Gastrocnemius medialis (tissue), 4 donors: Measurements from ENCODE around the gene METTL26. TPM values are rescaled to one million over a fixed set of nuclear protein-coding genes. Genes with fewer than 3 reads are reported as not detected.
A peak's percentile ranks its signal among the peaks of the same experiment; 100 is the strongest.

Experiments used
- ATAC-seq, 2 donors: fragments of 150-250 bp; one replicate each; pipeline ENCODE4 v1.9.1; 2016
- DNase-seq, 2 donors: peaks; one replicate each; pipeline ENCODE4 v3.0.0-alpha.2; 2019
- H3K27ac ChIP-seq, 4 donors: fragments of 200-600 bp; sonication (generic); 1 replicate in 1 of 4; 2 replicates in 3 of 4; pipeline ENCODE4 v1.5.1; 2016 to 2018; ENCODE audit warnings: mild to moderate bottlenecking in 2 of 4, moderate library complexity in 1 of 4
- H3K27me3 ChIP-seq, 3 donors: fragments of 200-600 bp; sonication (generic) in 2 of 3; 1 replicate in 1 of 3; 2 replicates in 2 of 3; pipeline versions ENCODE4 v1.5.1 to v1.6.0; 2016 to 2019; ENCODE audit warnings: mild to moderate bottlenecking in 1 of 3, moderate library complexity in 1 of 3
- H3K36me3 ChIP-seq, 2 donors: fragments of 200-600 bp; sonication (generic) in 1 of 2; one replicate each; pipeline ENCODE4 v1.5.1; 2017 to 2018
- H3K4me1 ChIP-seq, 2 donors: fragments of 200-600 bp; sonication (generic) in 1 of 2; one replicate each; pipeline ENCODE4 v1.5.1; 2016 to 2017; ENCODE audit warnings: mild to moderate bottlenecking in 2 of 2
- H3K4me3 ChIP-seq, 4 donors: fragments of 200-600 bp; sonication (generic) in 3 of 4; 1 replicate in 1 of 4; 2 replicates in 3 of 4; pipeline ENCODE4 v1.5.1; 2016 to 2019; ENCODE audit warnings: mild to moderate bottlenecking in 2 of 4
- H3K9me3 ChIP-seq, 3 donors: fragments of 200-600 bp; sonication (generic) in 2 of 3; 1 replicate in 1 of 3; 2 replicates in 2 of 3; pipeline ENCODE4 v1.5.1; 2016 to 2019
- CTCF ChIP-seq, 5 experiments: fragments of 450-650 bp in 3 of 5; fragments of 200-600 bp in 2 of 5; sonication (generic) in 2 of 5; IDR thresholded peaks in 4 of 5; conservative IDR thresholded peaks in 1 of 5; 1 replicate in 4 of 5; 2 replicates in 1 of 5; pipeline ENCODE4 v1.5.1; 2016 to 2019; ENCODE audit warnings: antibody characterized with exemption in 5 of 5, mild to moderate bottlenecking in 3 of 5, moderate library complexity in 3 of 5
- POLR2A ChIP-seq, 2 donors: fragments of 450-650 bp; IDR thresholded peaks; one replicate each; pipeline ENCODE4 v1.6.1; 2017; ENCODE audit warnings: antibody characterized with exemption in 2 of 2, mild to moderate bottlenecking in 2 of 2, moderate library complexity in 2 of 2
- in situ Hi-C, 4 donors: fragments of 200-750 bp; cut with MboI; loops; one replicate each; pipeline versions ENCODE4 v1.15.0 to v1.8.0; 2017; ENCODE audit warnings: low sequenced_read_pairs in 4 of 4
- intact Hi-C: fragments of 100-400 bp; cut with DNase I; formaldehyde crosslinking; loops from one replicate; pipeline ENCODE4 v1.15.1; 2023; ENCODE audit warnings: low total_unique reads
- total RNA-seq, 4 donors: library from RNA; depleted of rRNA; stranded (reverse); fragments of >200 nt; gene quantifications; one replicate each; pipeline versions ENCODE4 v1.1.0 to v1.2.3, GENCODE V29; 2016

METTL26 gene
- total RNA-seq, 4 donors from 2014 or later = 114 to 212 (median 141) TPM

DNA sequence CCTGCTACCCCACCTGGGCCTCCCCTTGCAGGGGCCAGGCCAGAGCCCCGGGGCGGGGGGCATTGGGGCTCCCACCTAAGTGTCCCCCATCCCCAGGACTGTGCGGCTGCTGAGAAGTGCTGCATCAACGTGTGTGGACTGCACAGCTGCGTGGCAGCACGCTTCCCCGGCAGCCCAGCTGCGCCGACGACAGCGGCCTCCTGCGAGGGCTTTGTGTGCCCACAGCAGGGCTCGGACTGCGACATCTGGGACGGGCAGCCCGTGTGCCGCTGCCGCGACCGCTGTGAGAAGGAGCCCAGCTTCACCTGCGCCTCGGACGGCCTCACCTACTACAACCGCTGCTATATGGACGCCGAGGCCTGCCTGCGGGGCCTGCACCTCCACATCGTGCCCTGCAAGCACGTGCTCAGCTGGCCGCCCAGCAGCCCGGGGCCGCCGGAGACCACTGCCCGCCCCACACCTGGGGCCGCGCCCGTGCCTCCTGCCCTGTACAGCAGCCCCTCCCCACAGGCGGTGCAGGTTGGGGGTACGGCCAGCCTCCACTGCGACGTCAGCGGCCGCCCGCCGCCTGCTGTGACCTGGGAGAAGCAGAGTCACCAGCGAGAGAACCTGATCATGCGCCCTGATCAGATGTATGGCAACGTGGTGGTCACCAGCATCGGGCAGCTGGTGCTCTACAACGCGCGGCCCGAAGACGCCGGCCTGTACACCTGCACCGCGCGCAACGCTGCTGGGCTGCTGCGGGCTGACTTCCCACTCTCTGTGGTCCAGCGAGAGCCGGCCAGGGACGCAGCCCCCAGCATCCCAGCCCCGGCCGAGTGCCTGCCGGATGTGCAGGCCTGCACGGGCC, 3.4 kb downstream of the METTL26 start:
- Histone ChIP-seq H3K4me3 (no peak overlapping the region), H3K9me3 (no peaks in the 10 kb centered on the region), H3K27ac (no peak overlapping the region), H3K4me1 (peaks cover 20 to 22% of the 10 kb centered on the region in 2 donors), H3K36me3 (peaks cover 0 to 8% of the 10 kb centered on the region in 2 donors), H3K27me3 (no peaks in the 10 kb centered on the region)
- no peak for DNase-seq
- TF ChIP-seq CTCF (IDR thresholded peaks at IDR 0.05 in 4 of 5, conservative IDR thresholded peaks at IDR 0.05 in 1 of 5) (no peak), POLR2A (IDR thresholded peaks at IDR 0.05) (no peak)
- in situ Hi-C loops = no loop called here
- ATAC-seq = no peak
- intact Hi-C loops = no loop called here

GRCh38 chr16:631808-632358, 4.2 kb downstream of the METTL26 start:
- intact Hi-C loops = no loop called here
- in situ Hi-C loops = no loop called here

DNA sequence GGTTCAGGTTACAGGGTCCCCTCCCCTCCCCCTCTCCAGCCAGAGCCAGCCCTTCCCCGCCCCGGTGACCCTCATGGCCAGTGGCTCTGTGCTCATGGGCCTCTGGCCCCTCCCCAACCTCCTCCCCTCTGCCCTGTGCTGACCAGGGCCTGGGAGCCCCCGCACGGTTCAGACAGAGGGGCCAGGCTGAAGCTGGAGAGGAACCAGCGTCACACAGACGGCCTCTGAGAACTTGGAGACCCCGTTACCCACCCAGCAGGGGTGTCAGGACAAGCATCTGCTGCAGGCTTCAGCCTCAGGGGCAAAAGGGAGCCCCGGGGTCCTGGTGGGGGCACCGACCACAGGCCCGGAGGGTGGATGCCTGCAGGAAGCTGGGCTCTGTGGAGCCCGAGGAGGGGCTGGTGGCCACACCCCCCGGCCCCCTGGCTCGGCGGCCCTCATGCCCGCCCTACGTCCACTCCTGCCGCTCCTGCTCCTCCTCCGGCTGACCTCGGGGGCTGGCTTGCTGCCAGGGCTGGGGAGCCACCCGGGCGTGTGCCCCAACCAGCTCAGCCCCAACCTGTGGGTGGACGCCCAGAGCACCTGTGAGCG, 5.2 kb downstream of the METTL26 start, which contains the start of gene WFIKKN1:
Gene WFIKKN1, plus strand, starts transcription at position 171 of the 591 bp plus-strand sequence. Its CDS starts 269 bp downstream, at position 440.
- intact Hi-C loops = no loop called here
- ATAC-seq (no peak), DNase-seq (no peak)
- H3K36me3 ChIP-seq = peaks cover 0 to 14% of the 10 kb centered on the region in 2 donors
- H3K27ac ChIP-seq = peak within 1 kb of the TSS in 3 of 4 donors; percentile 7 to 36 (median 27)
- no peaks in the 10 kb centered on the region for H3K27me3 ChIP-seq
- no peaks in the 10 kb centered on the region for H3K9me3 ChIP-seq
- TF ChIP-seq POLR2A (IDR thresholded peaks at IDR 0.05) (no peak), CTCF (IDR thresholded peaks at IDR 0.05 in 4 of 5, conservative IDR thresholded peaks at IDR 0.05 in 1 of 5) (no peak)
- H3K4me3 ChIP-seq = no peak within 1 kb of the TSS
- H3K4me1 ChIP-seq = peaks cover 16 to 21% of the 10 kb centered on the region in 2 donors
- in situ Hi-C loops = no loop called here

More at GRCh38 chr16:631808-632358, 4.2 kb downstream of the METTL26 start:
- ATAC-seq = no peak
- H3K27me3 ChIP-seq = no peaks in the 10 kb centered on the region
- no peak overlapping the region for H3K27ac ChIP-seq
- TF ChIP-seq POLR2A (IDR thresholded peaks at IDR 0.05) (no peak), CTCF (IDR thresholded peaks at IDR 0.05 in 4 of 5, conservative IDR thresholded peaks at IDR 0.05 in 1 of 5) (no peak)
- peaks cover 16 to 22% of the 10 kb centered on the region in 2 donors for H3K4me1 ChIP-seq
- no peak for DNase-seq
- peaks cover 0 to 8% of the 10 kb centered on the region in 2 donors for H3K36me3 ChIP-seq
- no peaks in the 10 kb centered on the region for H3K9me3 ChIP-seq
- H3K4me3 ChIP-seq = no peak overlapping the region

DNA sequence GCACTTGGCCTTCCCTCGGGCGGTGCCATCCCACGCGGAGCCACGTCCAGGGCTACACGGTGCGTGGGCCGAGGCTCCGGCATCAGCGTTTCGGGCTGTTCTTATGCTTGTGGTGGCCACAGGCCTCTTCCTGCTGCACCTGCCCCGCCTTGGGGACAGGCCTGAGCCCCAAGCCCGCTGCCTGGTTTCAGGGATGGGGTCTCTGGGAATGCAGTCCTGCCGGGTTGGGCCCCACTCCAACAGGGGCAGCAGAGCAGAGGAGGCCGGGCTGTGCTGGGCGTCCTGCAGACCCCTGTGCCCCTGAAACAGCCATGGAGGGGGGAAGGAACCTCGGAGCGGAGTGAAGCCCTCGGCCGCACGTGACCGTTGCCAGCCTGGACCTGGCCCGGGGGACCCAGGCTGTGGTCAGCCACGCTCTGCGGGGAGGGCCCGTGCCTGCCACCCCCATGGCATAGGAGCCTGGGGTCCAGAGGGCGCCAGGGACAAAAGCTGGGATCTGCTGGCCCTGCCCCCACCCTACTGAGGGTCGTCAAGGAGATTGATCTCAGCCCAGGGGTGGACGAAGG, 5.8 kb downstream of the METTL26 start:
- in situ Hi-C loops (no loop called here), intact Hi-C loops (no loop called here)
- TF ChIP-seq POLR2A (IDR thresholded peaks at IDR 0.05) (no peak), CTCF (IDR thresholded peaks at IDR 0.05 in 4 of 5, conservative IDR thresholded peaks at IDR 0.05 in 1 of 5) (no peak)
- Histone ChIP-seq H3K36me3 (peaks cover 0 to 19% of the 10 kb centered on the region in 2 donors), H3K27me3 (no peaks in the 10 kb centered on the region), H3K4me3 (no peak overlapping the region), H3K9me3 (no peaks in the 10 kb centered on the region), H3K4me1 (peaks cover 14 to 15% of the 10 kb centered on the region in 2 donors), H3K27ac (peak overlapping the region in 2 of 4 donors; percentile 7 to 36)
- ATAC-seq (no peak), DNase-seq (no peak)
